GM19455 (cell line): ENCODE measurements around the gene PPARG.
"Not testable (repeated sequence)": the region's sequence is repeated elsewhere in the genome, so short reads cannot be mapped to it uniquely, and the experiment has no call there.

Source experiments
- ATAC-seq: cut with Tn5 transposase; IDR thresholded peaks from one replicate; pipeline ENCODE4 v1.9.1; 2021; ENCODE audit not compliant: unreplicated experiment

Gene PPARG

GRCh38 chr3:12472796-12473195 is 183.9 kb downstream of the PPARG start:
- ATAC-seq, result no peak

DNA sequence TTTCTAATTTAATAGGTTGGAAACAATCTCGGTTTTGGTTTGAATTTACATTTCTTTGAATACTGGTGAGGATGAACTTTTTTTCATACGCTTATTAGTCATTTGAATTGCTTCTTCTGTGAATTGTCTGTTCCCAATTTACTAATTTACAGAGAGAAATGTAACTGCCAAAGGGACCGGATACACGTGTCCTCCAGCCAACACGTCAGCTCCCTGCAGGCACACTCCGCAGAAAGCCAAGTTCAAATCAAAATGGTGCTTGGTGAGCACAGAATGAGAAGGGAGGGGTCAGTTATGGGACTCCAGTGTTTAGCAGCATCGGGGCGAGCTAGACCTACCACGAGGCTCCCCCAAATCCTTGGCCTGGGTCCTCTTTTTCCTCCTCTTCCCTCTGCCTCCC is 184.6 kb downstream of the PPARG start:
- no peak for ATAC-seq

GRCh38 chr3:12476238-12476897 is 187.5 kb downstream of the PPARG start:
- no peak for ATAC-seq

- ATAC-seq, result no peak
Measured at GRCh38 chr3:12477256-12477655, 188.4 kb downstream of the PPARG start.

- no peak for ATAC-seq
Measured at GRCh38 chr3:12478326-12478725, 189.5 kb downstream of the PPARG start.

DNA sequence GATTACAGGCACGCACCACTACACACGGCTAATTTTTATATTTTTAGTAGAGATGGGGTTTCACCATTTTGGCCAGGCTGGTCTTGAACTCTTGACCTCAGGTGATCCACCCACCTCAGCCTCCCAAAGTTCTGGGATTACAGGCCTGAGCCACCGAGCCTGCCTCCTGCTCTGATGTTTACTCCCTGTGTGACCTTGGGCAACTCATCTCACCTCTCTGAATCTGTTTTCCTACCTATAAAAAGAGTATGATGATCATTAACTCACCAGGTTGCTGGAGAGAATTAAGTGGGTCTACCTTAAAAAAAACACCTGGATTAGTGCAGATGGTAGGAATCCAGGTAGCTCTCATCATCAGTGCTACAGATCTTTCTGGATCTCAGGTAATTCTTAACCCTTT is 190.3 kb downstream of the PPARG start:
- not testable (repeated sequence) for ATAC-seq

- no peak for ATAC-seq
Measured at GRCh38 chr3:12479919-12480427, 191.1 kb downstream of the PPARG start.

GRCh38 chr3:12483410-12483809 is 194.5 kb downstream of the PPARG start:
- ATAC-seq, result no peak

DNA sequence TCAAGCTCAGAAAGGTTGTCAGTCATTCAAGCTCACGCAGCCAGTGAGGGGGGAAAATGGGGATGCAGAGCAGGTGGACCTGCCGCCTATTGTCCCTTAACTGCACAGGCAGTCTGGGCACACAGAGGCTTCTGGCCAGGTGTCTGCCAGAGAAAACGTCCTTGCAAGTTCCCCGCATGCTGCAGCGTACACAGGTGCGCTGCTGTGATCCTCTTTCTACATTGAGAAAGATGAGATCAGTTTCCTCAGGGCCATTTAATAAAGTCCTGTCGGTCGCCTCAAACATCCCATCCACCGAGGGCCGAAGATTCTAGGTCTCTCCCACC is 195.0 kb downstream of the PPARG start:
- ATAC-seq, result no peak
